CD4-positive, alpha-beta T cell treated with Interleukin-17A for 1 hour (primary cell): Measurements from ENCODE around the gene OR10A4.
"Not testable (repeated sequence)": the region's sequence is repeated elsewhere in the genome, so short reads cannot be mapped to it uniquely, and the experiment has no call there.

Experiments used
- DNase-seq: peaks from one replicate; pipeline ENCODE4 v3.0.0-alpha.2; 2020

The OR10A4 gene, protein sequence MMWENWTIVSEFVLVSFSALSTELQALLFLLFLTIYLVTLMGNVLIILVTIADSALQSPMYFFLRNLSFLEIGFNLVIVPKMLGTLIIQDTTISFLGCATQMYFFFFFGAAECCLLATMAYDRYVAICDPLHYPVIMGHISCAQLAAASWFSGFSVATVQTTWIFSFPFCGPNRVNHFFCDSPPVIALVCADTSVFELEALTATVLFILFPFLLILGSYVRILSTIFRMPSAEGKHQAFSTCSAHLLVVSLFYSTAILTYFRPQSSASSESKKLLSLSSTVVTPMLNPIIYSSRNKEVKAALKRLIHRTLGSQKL

DNA sequence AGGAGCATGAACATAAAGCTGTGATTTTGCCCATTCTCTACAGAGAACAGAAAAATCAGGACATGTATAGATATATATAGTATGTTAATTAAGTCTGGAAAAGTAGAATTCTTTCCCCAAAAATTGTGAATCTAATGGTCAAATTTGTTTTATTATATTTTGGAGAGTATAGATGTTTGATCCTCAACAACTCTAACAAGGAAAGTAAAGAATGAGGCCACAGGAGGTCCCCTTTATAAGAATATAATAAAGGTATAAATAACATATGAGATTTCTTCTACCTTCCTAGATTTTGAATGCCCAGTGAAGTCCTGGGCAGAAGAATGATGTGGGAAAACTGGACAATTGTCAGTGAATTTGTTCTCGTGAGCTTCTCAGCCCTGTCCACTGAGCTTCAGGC lies at the start of gene OR10A4:
Gene OR10A4, plus strand, starts transcription at position 301 of the 400 bp plus-strand sequence. Its CDS starts 23 bp downstream, at position 324.
- no peak for DNase-seq

- DNase-seq = no peak
Observed at GRCh38 chr11:6828103-6828502, 48.3 kb upstream of the OR10A4 start.

GRCh38 chr11:6833356-6833755 lies 43.1 kb upstream of the OR10A4 start:
- no peak for DNase-seq

DNA sequence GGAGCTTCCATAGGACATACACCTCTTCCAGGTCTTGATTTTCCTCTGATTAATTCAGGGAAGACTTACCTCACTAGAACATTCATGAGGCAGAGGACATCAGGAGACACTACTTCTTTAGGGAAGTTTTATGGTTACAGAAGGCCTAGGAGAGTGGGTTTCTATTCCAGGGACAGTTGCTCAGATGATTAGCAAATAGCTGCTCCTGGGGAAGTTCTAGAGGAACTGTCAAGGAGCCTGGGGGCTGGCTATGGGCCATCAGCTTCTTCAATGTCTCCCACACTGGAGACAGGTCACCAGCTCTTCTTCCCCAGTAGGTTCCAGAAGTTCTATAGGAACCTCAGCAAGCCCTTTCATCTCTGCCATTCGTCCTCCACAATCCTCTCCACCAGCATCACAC lies 42.4 kb upstream of the OR10A4 start:
- no peak for DNase-seq

GRCh38 chr11:6841694-6842093 lies 34.7 kb upstream of the OR10A4 start:
- DNase-seq = no peak

- no peak for DNase-seq
Observed at GRCh38 chr11:6843670-6844069, 32.8 kb upstream of the OR10A4 start.

GRCh38 chr11:6844356-6844755 lies 32.1 kb upstream of the OR10A4 start:
- no peak for DNase-seq

DNA sequence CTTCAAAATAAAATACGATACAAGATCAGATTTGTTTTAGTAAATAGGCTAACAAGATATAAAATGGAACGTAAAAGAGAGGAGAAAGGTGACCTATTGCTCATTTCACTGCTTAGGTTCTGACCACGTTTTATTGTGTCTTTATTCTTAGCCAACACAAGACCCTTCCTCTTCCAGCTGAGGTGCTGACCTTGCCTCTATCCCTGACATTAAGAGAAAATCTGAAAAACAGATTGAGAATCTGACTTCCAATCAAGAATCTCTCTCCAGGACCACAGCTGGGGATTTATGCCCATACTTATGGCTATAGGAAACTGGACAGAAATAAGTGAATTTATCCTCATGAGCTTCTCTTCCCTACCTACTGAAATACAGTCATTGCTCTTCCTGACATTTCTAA lies 31.0 kb upstream of the OR10A4 start, which contains the start of gene OR10A5:
Gene OR10A5, plus strand, starts transcription at position 301 of the 400 bp plus-strand sequence. Its CDS starts 0 bp downstream, at position 301.
- no peak for DNase-seq

DNA sequence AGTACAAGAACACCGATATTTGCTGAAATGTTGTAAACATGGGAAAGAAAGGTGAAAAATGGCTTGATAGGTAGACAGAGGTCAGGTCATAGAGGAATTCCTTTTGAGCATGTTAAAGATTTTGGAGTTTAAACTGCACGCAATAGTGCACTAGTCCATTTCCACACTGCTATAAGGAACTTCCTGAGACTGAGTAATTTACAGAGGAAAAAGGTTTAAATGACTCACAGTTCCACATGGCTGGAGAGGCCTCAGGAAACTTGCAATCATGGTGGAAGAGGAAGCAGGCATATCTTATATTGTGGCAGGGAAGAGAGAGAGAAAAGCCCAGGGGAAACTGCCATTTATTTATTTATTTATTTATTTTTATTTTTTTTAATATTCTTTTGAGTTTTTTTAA lies 25.9 kb upstream of the OR10A4 start:
- no peak for DNase-seq

- DNase-seq = not testable (repeated sequence)
Observed at GRCh38 chr11:6854801-6855200, 21.6 kb upstream of the OR10A4 start.

GRCh38 chr11:6855971-6856541 lies 20.4 kb upstream of the OR10A4 start:
- no peak for DNase-seq

GRCh38 chr11:6856871-6857270 lies 19.6 kb upstream of the OR10A4 start:
- DNase-seq = no peak

DNA sequence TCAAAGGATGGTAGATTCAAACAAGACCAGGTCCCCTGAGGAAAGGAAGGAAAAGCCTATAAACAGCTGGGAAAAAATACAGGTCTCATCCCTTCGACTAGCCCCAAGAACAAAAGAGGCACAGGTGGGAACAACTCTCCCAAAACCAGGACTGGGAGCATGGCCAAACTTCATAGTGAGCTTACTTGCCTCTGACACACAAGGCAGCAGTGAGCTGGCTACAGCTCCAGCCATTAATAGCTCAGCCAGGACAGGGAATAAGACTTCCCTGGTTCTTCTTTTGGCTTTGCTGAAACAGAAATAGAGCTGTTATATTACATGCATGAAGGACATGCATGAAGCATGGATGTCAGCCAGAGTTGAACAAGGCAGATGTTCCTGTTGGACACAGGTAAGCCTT lies 13.5 kb upstream of the OR10A4 start, which contains the start of gene OR10A2:
Gene OR10A2, plus strand, starts transcription at position 97 of the 400 bp plus-strand sequence. CDS start 6,698 bp downstream, outside the sequence.
- DNase-seq = no peak

GRCh38 chr11:6864438-6864837 lies 12.0 kb upstream of the OR10A4 start:
- DNase-seq = no peak

DNA sequence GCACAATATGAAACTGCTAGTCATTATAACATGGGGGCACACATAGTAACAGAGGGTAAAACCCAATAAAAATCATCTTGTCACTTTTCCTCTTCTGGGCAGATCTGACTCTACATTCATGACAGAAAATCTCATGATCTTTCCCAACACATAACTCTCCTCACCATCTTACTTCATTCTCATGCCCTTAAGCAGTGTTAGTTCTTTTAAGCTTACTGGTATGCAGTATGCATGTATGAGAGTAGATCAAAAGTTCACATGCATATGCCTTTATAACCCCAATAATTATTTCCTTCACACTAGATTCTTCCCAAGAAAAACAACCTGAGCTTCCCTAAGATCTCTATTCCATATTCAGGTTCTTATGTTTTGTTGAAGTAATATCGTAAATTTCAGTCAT lies 5.1 kb upstream of the OR10A4 start:
- DNase-seq = no peak

DNA sequence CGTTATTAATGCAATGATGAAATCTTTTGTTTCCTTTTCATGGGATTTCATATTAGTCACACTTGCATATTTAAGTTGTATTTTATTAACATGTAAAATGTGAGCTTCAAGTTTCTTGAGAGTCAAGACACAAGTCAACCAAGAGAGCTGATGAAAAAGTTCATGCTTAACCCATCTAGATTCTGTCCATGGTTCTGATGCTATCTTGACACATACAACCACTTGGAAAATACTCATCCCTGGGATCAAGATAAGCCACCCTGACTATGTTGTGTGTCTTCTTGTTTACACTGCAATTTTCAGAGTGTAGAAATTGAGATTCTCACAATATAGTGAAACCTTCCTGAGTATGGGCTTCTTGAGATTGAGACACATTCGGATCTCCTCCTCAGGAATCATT lies 664 bp upstream of the OR10A4 start:
- DNase-seq = no peak

DNA sequence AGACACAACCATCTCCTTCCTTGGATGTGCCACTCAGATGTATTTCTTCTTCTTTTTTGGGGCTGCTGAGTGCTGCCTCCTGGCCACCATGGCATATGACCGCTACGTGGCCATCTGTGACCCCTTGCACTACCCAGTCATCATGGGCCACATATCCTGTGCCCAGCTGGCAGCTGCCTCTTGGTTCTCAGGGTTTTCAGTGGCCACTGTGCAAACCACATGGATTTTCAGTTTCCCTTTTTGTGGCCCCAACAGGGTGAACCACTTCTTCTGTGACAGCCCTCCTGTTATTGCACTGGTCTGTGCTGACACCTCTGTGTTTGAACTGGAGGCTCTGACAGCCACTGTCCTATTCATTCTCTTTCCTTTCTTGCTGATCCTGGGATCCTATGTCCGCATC lies 489 bp downstream of the OR10A4 start:
- DNase-seq = no peak

- DNase-seq = no peak
Observed at GRCh38 chr11:6882751-6883150, 6.3 kb downstream of the OR10A4 start.

DNA sequence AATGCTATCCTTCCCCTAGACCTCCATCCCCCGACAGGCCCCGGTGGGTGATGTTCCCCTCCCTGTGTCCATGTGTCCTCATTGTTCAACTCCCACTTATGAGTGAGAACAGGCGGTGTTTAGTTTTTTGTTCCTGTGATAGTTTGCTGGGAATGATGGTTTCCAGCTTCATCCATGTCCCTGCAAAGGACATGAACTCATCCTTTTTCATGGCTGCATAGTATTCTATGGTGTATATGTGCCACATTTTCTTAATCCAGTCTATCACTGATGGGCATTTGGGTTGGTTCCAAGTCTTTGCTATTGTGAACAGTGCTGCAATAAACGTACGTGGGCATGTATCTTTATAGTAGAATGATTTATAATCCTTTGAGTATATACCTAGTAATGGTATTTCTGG lies 11.3 kb downstream of the OR10A4 start:
- DNase-seq = not testable (repeated sequence)

DNA sequence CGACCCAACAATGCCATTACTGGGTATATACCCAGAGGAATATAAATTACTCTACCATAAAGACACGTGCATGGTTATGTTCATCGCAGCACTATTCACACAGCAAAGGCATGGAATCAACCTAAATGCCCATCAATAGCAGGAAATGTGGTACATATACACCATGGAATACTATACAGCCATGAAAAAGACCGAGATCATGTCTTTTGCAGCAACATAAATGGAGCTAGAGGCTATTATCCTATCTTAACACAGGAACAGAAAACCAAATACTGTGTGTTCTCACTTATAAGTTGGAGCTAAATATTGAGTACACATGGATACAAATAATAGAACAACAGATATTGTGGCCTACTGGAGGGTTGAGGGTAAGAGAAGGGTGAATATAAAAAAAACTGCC lies 12.4 kb downstream of the OR10A4 start:
- DNase-seq = no peak

DNA sequence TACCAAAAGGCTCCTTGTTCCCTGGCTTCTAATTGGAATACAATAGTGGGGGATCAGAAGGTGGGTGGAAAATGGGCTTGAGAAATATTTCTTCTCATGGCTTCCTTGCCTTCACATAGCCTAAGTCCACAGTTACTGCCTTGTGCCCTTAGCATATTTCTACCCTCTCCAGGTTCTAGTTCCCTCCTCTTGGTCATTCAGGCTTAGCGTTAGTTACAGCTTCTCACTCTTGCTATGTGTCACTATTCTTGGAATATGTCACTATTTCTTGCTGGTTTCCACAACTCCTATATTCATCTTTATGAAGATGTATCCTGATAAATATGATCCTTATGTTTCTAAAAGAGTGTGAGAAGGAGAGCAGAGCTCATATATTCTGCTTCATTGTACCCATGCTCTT lies 13.4 kb downstream of the OR10A4 start:
- DNase-seq = no peak

- DNase-seq = no peak
Observed at GRCh38 chr11:6892400-6892799, 16.0 kb downstream of the OR10A4 start, which contains the start of gene OR2D2. Gene OR2D2, minus strand, starts transcription at chr11:6892500. Its CDS starts 0 bp downstream, at chr11:6892500.

- DNase-seq = no peak
Observed at GRCh38 chr11:6894097-6894496, 17.7 kb downstream of the OR10A4 start.

- no peak for DNase-seq
Observed at GRCh38 chr11:6895010-6895409, 18.6 kb downstream of the OR10A4 start.

GRCh38 chr11:6898911-6899310 lies 22.5 kb downstream of the OR10A4 start:
- no peak for DNase-seq
